ENCODE results near the gene SDHD.
"Not testable (repeated sequence)": the region's sequence is repeated elsewhere in the genome, so short reads cannot be mapped to it uniquely, and the experiment has no call there.

SDHD gene

GRCh38 chr11:112086422-112087191, at the start of gene SDHD, which contains the start of gene TIMM8B:
Gene SDHD, plus strand, starts transcription at chr11:112086873. Its CDS starts 35 bp downstream, at chr11:112086908.
Gene TIMM8B, minus strand, starts transcription at chr11:112086756. Its CDS starts 33 bp downstream, at chr11:112086723.
- DNase-seq: peak; percentile 98

GRCh38 chr11:112037527-112037926, 49.1 kb upstream of the SDHD start:
- DNase-seq: no peak

- peak; percentile 22 for DNase-seq
Measured at GRCh38 chr11:112042161-112042960, 44.3 kb upstream of the SDHD start.

GRCh38 chr11:112042961-112043304, 43.7 kb upstream of the SDHD start:
- DNase-seq: no peak

GRCh38 chr11:112044961-112045360, 41.7 kb upstream of the SDHD start:
- no peak for DNase-seq

- not testable (repeated sequence) for DNase-seq
Measured at GRCh38 chr11:112046647-112047046, 40.0 kb upstream of the SDHD start.

GRCh38 chr11:112048256-112048655, 38.4 kb upstream of the SDHD start:
- DNase-seq: not testable (repeated sequence)

- no peak for DNase-seq
Measured at GRCh38 chr11:112049777-112050176, 36.9 kb upstream of the SDHD start.

GRCh38 chr11:112050721-112051120, 36.0 kb upstream of the SDHD start:
- DNase-seq: no peak

GRCh38 chr11:112051768-112052167, 34.9 kb upstream of the SDHD start:
- no peak for DNase-seq

- no peak for DNase-seq
Measured at GRCh38 chr11:112057170-112057569, 29.5 kb upstream of the SDHD start.

- no peak for DNase-seq
Measured at GRCh38 chr11:112058103-112058502, 28.6 kb upstream of the SDHD start.

GRCh38 chr11:112062923-112063322, 23.8 kb upstream of the SDHD start:
- no peak for DNase-seq

GRCh38 chr11:112073941-112074811, 12.5 kb upstream of the SDHD start, which contains the start of the genes NKAPD1 and PIH1D2:
Gene NKAPD1, plus strand, starts transcription at chr11:112074299. Its CDS starts 1,276 bp downstream, at chr11:112075575.
Gene PIH1D2, minus strand, starts transcription at chr11:112074017. Its CDS starts 843 bp downstream, at chr11:112073174.
- peak; percentile 87 for DNase-seq

- no peak for DNase-seq
Measured at GRCh38 chr11:112082729-112083128, 3.9 kb upstream of the SDHD start.

GRCh38 chr11:112085822-112086421, 751 bp upstream of the SDHD start:
- DNase-seq: peak; percentile 9

- no peak for DNase-seq
Measured at GRCh38 chr11:112087212-112087611, 539 bp downstream of the SDHD start.

- DNase-seq: not testable (repeated sequence)
Measured at GRCh38 chr11:112095302-112095701, 8.6 kb downstream of the SDHD start.

- DNase-seq: no peak
Measured at GRCh38 chr11:112096194-112096593, 9.5 kb downstream of the SDHD start.

GRCh38 chr11:112097734-112098528, 11.3 kb downstream of the SDHD start:
- DNase-seq: no peak

GRCh38 chr11:112100462-112100861, 13.8 kb downstream of the SDHD start:
- peak; percentile 6 for DNase-seq
